Measurements from ENCODE around the gene MMP13.
A peak's percentile ranks its signal among the peaks of the same experiment; 100 is the strongest.
"Not testable (repeated sequence)": the region's sequence is repeated elsewhere in the genome, so short reads cannot be mapped to it uniquely, and the experiment has no call there.

Gene MMP13

DNA sequence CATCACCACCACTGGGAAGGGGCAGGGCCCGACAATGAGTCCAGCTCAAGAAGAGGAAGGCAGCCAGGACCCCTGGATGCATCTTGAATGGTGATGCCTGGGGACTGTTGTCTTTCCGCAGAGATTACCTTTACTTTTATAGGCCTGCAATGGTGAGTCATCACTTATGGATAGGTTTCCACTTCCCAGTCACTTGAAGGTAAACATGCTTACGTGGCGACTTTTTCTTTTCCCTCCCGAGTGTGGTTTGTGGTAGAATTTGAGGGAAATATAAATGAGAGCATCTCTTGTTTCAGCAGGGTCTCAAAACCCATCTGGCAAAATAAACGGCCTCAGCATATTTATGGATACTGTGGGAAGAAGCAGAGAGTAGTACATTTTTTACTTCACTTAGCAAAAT lies at the start of gene MMP13:
Gene MMP13, minus strand, starts transcription at position 109 of the 400 bp plus-strand sequence. Its CDS starts 27 bp downstream, at position 82.
- DNase-seq (ENCODE audit: low read depth in 2 of 2) = no peak

DNA sequence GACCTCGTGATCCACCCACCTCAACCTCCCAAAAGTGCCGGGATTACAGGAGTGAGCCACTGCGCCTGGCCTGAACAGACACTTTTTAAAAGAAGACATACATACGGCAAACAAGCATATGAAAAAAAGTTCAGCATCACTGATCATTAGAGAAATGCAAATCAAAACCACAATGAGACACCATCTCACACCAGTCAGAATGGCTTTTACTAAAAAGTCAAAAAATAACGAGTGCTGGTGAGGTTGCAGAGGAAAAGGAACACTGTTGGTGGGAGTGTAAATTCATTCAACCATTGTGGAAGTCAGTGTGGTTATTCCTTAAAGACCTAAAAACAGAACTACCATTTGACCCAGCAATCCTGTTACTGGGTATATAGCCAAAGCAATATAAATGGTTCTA lies 48.7 kb upstream of the MMP13 start:
- not testable (repeated sequence) for DNase-seq (ENCODE audit: low read depth in 2 of 2)

DNA sequence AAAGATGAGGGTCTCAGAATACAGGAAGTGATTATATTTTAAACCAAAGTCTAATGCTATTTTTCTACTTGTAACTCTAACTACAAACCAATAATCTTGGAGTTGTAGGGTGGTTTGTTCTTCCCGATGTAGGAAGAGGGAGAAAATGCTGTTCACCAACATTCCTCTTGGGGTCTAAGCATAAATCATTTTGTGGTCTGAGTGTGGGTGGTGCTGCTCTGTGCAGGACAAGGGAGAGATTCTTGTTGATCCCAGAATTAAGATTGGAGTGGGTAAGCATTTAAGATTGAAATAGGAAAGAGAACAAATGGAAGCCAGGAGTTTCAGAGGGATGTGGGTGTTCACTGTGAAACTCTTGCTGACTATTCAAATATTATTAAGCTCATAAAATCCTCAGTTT lies 38.6 kb upstream of the MMP13 start:
- DNase-seq (ENCODE audit: low read depth in 2 of 2) = peak in 1 of 2 experiments; percentile 57

DNA sequence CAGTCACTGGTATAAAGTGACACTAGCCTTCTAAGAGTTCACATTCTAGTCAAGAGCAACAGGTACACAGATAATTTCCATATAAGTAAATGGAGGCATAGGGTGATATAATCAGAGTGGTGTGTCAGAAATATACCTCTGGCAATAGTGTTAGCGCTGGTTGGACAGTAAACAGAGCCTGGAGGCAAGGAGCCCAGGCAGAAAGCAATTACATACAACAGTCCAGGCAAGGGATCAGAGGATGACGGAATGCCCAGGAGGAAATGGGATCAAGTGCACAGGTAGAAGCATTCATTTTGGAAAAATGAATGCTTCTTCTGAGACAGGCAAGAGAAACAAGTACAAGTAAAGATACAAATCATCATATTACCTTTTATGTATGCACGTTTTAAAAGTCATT lies 36.2 kb upstream of the MMP13 start:
- DNase-seq (ENCODE audit: low read depth in 2 of 2) = no peak

DNA sequence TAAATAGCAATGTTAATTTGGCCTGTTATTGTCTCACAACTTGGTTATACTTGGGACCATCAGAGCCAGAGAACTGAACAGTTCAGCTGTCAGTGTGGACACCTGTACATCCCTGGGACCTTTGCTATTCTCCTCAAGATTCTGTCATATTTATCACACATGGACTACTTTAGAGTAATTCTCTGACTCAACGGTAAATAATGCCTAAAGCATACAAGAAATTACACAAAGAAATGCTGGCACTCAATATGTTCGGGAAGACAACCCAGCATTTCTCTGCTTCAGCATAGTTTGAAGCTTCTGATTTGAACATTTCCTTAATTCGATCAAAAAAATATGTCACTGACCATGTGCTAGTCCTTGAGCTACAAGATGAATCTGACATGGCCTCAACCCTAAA lies 34.6 kb upstream of the MMP13 start:
- DNase-seq (ENCODE audit: low read depth in 2 of 2) = no peak

DNA sequence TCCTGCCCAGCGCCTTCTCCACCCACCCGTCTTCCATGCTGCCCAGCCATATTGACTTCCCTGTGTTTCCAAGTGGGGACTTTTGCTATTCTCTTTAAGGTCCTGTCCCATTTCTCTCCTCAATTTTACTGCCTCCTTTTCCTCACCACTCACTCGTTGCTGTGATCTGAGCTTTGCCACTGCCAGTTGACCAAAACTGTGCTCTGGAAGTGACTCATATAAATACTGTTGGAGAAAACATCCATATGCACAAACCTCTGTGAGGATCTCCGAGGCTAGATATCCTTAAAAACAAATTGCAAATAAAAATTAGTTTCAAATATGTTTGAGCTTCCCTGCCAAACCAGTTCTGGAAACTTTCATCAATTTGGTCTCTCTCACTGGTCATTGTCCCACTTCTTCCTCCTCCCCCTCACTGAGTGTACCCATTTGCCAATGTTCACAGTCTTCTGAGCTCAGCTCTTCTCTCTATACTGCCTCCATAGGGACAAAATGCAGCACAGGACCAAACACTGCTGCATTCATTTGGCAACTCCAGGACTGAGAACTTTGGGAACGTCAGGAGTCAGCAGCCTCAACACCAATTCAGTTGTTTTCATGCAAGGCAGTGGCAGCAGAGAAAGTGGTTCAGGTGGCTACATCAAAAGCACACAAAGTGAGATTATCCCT lies 34.0 kb upstream of the MMP13 start:
- no peak for DNase-seq (ENCODE audit: low read depth in 2 of 2)

DNA sequence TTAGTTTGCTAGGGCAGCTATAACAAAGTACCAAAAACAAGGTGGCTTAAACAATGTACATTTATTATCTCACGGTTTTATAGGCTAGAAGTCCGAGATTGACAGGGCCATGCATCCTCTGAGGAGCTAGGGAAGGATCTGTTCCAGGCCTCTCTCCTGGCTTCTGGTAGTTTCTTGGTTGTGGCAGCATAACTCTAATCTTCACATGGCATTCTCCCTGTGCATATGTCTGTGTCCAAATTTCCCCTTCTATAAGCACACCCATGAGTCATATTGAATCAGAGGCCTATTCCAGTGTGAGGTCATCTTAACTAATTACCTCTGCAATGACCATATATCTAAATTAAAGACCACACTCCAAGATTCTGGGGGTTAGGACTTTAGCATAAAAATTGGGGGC lies 31.3 kb upstream of the MMP13 start:
- no peak for DNase-seq (ENCODE audit: low read depth in 2 of 2)

DNA sequence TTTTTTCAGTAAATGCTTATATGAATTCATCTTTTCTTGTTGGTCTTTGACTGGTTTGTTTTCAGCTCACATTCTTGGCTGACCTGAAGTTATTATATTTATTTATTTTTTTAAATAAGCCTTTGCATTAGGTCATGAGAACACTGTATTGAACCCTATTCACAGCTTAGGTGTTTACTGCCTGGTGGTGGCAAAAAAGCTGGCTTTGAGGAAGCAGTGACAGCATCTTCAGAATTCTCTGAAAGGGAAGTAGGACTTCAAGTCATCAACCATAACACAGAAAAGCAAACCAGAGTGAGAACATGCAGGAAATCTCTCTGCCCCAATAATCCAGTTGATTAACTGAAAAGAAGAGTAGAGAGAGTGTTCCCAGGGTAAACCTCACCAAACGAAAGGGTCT lies 30.3 kb upstream of the MMP13 start:
- DNase-seq (ENCODE audit: low read depth in 2 of 2) = no peak

DNA sequence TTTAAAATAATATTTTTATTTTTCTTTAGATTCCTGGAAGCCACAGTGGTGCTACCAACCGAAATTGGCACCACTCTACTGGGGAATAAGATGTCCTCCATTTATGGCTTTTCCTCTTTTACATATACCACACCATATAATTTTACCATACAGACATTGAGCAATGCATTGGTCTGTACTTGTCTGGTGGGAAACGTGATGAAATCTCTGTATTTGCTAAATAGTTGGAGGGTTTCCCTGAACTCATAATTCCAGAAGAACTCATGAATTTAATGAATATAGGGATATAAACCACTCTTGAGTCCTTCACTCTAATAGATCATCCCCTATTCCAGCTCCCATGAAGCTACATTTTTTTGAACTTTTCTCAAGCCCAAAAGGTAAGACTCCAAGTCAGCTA lies 28.0 kb upstream of the MMP13 start:
- DNase-seq (ENCODE audit: low read depth in 2 of 2) = peak in 1 of 2 experiments; percentile 55

DNA sequence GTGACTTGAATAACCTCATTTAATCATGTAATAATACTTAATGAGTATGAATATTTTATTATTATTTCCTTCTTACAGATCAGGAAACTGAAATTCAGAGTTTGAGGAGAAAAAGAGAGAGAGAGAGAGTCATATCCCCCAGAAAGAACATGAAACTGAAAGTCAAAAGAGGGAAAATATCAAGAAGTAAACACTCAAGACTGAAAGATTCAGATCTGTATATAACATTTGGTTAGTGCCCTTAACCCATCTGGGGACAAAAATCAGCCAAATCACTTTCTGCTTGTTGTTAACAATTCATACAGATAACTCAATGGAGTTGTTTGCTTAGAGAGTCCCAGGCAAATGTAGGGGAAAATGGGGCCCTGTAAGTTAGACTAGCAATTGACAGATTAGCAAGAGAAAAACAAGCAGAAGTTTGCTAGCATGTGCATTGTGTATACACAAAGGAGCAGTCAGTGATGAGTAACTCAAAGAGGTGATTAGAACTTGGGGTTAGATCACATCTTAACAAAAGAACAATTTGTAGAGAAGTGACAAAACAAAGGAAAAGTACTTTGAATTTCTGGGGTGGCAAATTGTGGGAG lies 25.9 kb upstream of the MMP13 start:
- no peak for DNase-seq (ENCODE audit: low read depth in 2 of 2)

DNA sequence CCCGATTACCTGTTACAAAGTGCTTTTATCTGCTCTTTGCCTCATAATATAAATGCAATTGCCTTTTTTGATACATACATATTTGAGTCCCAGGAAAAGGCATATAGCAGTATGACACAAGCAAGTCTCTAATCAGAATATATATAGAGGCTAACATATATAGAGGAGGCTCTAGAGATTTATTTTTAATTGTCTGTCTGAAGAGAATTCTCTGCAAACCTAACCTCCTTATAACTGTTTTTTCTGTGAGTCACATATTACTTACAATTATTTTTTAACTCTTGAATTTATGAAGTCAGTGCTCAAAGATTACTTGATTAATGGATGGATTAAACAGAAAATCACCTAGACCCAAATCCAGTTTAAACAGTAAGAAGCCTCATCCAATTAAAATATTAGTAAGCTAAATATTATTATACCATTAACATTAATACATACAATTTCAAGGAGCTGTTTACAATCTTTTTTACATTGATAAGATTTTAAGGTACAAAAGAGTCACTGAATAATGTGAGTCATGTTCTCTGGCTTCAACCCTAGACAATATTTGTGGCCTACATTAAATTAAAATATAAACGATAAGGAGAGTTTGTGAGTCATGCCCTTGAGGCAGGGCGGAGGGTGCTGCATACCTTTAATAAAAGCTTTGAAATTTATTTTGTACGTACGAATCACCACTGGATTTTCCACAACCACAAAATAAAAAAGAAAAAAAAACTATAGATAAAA lies 19.2 kb upstream of the MMP13 start:
- DNase-seq (ENCODE audit: low read depth in 2 of 2) = peak in 1 of 2 experiments; percentile 39

DNA sequence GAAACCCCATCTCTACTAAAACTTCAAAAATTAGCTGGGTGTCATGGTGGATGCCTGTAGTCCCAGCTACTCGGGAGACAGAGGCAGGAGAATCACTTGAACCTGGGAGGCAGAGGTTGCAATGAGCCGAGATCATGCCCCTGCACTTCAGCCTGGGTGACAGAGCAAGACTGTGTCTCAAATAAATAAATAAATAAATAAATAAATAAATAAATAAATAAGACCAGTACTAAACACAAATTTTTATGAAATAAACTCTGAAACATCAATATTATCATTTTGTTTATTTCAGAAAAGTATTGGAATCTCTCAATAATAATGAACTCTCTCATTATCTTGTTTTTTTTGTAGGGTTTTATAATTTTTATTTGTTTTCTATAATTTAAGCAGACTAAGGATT lies 18.2 kb upstream of the MMP13 start:
- DNase-seq (ENCODE audit: low read depth in 2 of 2) = not testable (repeated sequence)

DNA sequence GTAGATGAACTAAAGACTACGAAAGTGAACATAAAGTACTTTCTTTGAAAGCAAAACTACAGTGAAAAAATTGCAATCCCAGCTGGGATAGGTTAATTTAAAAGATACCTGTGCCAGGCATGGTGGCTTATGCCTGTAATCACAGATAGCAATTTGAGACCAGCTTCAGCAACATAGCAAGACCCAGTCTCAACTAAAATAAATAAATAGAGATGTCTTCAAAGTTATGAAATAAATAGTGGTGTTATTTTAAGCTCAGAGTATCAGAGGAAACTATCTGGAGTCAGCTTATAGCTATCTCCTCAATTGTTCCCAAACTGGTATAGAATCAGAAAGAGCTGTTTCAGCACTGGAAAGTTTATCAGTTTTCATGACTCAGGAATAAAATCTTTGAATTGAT lies 17.3 kb upstream of the MMP13 start:
- no peak for DNase-seq (ENCODE audit: low read depth in 2 of 2)

DNA sequence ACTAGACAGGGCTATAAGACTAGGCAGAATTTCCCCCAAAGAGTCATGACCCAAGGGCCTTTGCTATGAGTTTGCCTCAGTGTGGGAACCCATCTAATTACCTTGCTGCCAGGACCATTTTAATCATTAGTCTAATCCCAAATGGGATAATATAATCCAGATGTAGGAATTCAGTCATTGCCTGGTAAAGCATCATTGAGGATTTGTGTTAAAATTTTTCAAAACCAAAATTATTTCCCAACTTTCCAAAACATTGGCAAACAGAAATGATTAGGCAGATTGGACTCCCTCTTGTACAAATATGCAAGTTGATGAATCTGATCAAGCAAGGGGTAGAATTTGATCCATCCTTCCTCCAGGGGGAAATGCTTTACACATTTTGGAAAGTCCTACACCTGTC lies 16.2 kb upstream of the MMP13 start:
- DNase-seq (ENCODE audit: low read depth in 2 of 2) = peak; percentile 91 to 92

DNA sequence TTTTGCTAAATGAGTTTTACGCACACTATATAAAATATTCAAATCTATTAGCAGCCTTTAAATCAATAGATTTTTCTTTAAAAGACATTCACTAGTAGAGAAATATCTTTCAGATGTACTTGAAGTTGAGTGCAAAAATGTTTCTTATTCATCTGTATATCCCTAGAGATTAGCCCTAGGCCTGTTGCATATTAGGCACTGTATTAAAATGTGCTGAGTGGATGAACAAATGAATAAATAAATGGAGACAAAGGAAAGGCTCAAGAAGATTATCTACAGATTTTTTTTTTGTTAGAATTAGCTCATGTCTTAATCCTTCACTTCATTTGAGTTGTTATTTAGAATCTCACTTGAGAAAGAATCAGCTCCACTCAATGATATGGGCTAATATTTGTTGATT lies 12.0 kb upstream of the MMP13 start:
- no peak for DNase-seq (ENCODE audit: low read depth in 2 of 2)

DNA sequence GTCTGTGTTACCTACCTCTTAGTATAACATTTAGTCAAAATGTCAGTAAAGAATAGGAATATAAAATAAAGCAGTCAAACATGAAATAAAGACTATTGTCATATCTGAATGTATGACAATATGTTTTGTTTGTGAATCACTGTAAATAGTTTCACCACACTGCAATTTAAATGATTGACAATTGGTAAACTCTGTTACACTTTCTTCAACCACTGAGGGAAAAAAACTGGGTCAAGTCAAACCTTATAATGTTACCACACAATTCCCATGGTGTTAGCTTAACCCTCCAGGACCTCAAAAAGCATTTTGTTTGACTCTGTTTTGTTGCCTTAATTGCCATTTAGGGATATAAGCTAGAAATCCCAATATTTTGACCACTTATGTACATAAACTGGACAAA lies 10.5 kb upstream of the MMP13 start:
- no peak for DNase-seq (ENCODE audit: low read depth in 2 of 2)

DNA sequence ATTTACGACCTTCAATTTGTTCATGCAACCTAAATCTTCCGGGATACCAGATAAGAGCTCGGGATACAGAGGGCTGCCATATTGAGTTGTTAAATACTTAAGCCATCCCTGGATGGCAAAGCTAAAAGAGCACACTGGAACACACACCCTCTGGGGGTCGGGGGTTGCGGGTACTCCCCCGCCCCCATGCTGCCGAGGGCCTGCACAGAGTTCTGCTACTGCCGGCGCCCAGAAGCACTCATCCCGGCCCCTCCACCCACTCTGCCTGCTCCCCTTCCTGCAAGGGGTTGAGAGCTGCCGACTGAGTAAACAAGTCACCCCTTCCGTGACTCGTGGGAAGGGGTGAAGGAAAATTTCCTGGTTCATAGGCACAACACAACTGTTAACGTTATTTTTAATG lies 9.3 kb upstream of the MMP13 start:
- no peak for DNase-seq (ENCODE audit: low read depth in 2 of 2)

DNA sequence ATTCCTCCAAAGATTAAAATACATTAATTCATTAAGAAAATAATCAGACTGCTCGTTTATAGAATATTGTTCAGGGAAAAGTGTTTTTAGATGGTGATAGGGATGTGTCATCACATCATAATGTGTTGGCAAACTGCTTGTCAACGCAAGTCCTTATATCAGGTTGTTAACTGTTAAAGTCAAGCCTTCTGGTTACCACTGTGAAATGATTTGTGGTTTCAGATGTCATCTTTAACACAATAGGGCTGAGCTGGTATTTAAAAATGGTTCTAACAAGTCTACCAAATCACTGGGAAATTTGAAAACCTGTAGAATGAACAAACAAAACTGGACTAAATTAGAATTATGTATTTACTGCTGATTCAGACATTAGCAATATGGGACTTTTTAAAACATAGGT lies 2.4 kb upstream of the MMP13 start:
- no peak for DNase-seq (ENCODE audit: low read depth in 2 of 2)

DNA sequence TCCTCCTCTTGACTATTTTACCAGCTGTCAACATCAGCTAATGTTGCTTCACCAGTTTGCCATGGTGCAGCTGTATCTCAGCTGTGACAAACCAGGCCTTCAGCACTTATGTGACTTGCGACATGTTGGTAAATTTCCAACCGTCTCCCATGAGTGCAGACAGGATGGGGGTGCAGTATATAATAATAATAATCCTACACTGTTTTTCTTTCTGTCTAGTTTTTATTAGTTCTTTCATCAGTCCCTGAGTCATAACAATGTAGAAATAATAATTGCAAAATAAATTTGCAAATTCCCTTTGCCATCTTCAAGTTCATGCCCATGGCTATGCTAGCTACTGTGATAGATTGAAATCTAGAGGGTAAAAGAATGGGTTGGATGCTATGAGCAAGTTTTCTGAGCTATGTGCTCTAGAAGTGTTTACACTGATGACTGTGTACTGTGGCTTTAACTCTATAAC lies 4.9 kb downstream of the MMP13 start:
- peak; percentile 68 to 70 for DNase-seq (ENCODE audit: low read depth in 2 of 2)

DNA sequence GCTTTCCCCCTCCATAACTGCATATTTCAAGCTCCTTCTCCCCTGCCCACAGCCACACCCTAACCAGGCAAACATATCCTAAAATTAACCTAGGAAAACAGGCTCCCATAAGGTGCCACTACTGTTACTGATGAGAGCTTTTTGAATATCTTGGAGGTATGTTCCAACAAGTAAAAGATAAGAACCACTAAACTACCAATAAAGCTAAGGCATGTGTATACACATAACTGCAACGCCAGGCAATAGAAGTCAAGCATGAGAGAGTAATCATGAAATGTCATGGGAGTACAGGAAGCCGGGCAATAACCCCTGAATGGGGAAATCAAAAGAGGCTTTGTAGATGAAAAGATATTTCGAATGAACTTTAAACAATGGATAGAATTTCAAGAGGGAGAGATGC lies 9.3 kb downstream of the MMP13 start:
- DNase-seq (ENCODE audit: low read depth in 2 of 2) = no peak

DNA sequence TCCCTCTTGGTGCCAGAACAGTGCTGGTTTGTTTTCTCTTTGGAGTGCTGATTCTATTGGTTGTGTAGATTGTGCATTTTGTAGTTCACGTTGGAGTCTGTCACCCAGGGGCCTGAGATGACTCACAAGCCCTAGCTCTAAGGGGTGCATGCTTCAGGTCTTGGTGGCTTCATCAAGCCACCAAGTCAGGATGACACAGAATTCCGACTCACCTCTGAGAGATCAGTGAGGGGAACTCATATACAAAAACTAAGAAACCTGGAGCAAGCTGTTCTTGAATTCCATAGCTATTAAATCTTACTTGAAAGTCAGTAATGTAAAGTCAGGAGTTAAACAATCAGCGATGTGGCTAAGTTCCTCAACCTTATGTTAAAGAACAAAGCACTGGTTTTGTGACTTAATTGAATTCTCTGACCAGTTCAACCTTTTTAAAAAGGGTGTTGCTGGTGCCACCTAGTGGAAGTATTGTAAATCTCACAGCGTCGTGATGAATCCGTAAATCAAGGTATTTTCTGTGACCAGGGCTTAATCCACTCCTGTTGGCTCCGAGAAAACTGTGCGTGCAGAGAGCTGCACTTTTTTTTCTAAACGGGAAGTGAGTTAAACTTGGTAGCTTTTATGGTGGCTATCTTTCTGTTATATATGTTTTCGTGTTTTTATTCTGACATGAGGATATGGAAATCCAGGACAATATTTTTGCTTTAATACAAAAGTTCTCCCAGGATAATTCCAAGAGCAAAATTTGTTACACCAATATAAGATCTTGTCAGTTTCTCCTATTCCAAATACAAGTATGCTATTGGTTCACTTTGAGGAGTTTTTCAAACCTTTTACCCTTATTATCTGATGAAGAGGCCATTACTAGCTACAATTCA lies 14.6 kb downstream of the MMP13 start:
- DNase-seq (ENCODE audit: low read depth in 2 of 2) = peak; percentile 58 to 61

DNA sequence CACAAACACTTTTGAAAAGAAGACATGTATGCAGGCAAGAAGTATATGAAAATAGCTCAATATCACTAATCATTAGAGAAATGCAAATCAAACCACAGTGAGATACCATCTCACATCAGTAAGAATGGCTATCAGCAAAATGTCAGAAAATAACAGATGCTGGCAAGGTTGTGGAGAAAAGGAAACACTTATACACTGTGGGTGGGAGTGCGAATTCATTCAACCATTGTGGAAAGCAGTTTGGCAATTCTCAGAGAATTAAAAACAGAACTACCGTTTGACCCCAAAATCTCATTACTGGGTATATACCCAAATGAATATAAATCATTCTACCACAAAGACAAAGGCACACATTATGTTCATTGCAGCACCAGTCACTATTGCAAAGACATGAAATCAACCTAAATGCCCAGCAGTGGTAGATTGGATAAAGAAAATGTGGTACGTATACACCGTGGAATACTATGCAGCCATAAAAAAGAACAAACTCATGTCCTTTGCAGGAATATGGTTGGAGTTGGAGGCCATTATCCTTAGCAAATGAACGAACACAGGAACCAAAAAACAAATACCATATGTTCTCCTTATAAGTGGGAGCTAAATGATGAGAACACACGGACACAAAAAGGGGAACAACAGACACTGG lies 18.5 kb downstream of the MMP13 start:
- no peak for DNase-seq (ENCODE audit: low read depth in 2 of 2)

Measured in fibroblast of skin of left quadriceps (primary cell).